ENCODE measurements around the gene RBM38.

DNA sequence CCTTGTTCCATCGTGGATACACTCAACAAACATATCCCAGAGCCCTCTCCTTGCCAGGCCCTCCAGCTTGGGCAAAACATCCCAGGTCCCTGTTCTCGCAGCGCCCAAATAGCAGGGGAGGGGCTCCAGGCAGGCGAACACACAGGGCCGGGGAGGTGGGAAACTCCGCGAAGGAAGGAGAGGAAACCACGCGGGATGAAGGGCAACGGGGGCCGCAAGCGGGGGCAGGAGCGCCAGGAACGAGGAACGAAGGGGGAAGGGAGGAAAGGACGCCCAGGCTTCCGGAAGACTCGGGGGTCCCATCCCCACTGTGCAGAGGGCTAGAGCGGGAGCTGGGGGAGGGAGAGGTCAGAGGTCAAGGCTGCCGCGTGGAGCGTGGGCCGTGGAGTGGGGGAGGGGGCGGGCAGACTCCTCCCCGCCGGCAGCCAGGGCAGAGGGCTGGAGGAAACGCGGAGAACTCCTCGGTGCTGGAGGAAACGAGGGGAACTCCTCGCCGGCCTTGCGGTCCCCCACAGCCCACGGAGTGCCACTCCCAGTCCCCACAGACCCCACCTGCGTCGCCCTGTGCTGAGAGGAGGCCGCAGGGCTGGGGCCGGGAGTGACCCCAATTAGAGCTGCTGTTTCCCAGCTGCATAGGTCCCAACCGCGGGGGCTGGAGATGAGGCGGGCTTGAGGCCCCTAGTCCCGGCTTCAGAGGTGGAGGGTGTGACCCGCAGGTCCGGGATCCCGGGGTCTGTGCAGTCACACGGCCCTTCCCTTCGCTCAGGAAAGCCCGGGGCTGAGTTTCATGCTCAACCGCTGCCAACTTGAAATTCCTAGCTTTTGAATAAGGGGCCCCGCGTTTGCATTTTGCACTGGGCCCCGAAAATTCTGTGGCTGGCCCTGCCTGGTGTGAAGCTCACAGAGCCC lies 1.2 kb upstream of the RBM38 start:
- TF ChIP-seq, protein P1, sequence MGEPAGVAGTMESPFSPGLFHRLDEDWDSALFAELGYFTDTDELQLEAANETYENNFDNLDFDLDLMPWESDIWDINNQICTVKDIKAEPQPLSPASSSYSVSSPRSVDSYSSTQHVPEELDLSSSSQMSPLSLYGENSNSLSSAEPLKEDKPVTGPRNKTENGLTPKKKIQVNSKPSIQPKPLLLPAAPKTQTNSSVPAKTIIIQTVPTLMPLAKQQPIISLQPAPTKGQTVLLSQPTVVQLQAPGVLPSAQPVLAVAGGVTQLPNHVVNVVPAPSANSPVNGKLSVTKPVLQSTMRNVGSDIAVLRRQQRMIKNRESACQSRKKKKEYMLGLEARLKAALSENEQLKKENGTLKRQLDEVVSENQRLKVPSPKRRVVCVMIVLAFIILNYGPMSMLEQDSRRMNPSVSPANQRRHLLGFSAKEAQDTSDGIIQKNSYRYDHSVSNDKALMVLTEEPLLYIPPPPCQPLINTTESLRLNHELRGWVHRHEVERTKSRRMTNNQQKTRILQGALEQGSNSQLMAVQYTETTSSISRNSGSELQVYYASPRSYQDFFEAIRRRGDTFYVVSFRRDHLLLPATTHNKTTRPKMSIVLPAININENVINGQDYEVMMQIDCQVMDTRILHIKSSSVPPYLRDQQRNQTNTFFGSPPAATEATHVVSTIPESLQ (CRISPR knock-in tag; IDR thresholded peaks at IDR 0.05) = no peak
- TF ChIP-seq POU5F1 (IDR thresholded peaks at IDR 0.05; ENCODE audit: borderline replicate concordance, low read depth, low read length, partially characterized antibody) (no peak), MTA1 (IDR thresholded peaks at IDR 0.05; ENCODE audit: borderline replicate concordance) (peak; percentile 68; the same call in 1 of the 2 replicates), SMAD3 (CRISPR knock-in tag; conservative IDR thresholded peaks at IDR 0.05) (no peak)
